ENCODE data around the gene MTA2. TPM values are rescaled to one million over a fixed set of nuclear protein-coding genes. Genes with fewer than 3 reads are reported as not detected.

Gene MTA2
- total and polyA plus RNA-seq, 2 of the 8 experiments (the other 6 are each of a cell fraction or from before 2014, with no cell fraction given) = 25.7 to 114 TPM

DNA sequence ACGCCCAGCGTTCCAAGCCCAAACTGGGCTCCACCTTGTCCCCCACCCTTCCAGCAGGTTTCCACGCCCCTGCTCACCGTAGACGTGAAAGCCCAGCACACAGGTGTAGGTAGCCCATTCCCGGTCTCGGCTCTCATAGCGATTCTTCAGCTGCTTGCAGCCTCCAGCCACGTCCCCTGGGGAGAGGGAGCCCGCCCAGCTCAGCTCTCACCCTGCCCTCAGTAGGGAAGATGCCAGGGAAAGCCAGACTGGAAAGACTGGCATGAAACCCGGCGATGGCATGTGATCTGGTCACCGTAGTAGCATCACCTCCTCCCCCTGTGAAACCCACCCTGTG lies 1.4 kb upstream of the MTA2 start (continued):
- no peak for TF ChIP-seq KDM1A (IDR thresholded peaks at IDR 0.05; ENCODE audit: borderline replicate concordance, low read length)
- TF ChIP-seq HDAC6 (IDR thresholded peaks at IDR 0.05; ENCODE audit: low read depth, low read length) = no peak
- no peak for TF ChIP-seq CHD1 (IDR thresholded peaks at IDR 0.05; ENCODE audit: low read depth, low read length)
- TF ChIP-seq EP300 (IDR thresholded peaks at IDR 0.05; ENCODE audit: borderline replicate concordance in 1 of 2, low read depth in 2 of 2, low read length in 2 of 2) = no peak
- TF ChIP-seq EZH2 (IDR thresholded peaks at IDR 0.05; ENCODE audit: low read depth, low read length, severe bottlenecking) = no peak
- no peak for TF ChIP-seq MAFK (IDR thresholded peaks at IDR 0.05; ENCODE audit: low read depth, low read length)

Data from H1 (cell line).